Cerebellar nuclear complex (tissue), 1 donor: ENCODE data around the gene NOL4L.

ENCODE experiments used
- DNase-seq, 2 experiments: peaks; one replicate each; lab custom pipeline; 2025; lab: John Stamatoyannopoulos, UW

NOL4L gene

GRCh38 chr20:32576560-32576959 lies 8.6 kb downstream of the NOL4L start:
- DNase-seq = no peak

DNA sequence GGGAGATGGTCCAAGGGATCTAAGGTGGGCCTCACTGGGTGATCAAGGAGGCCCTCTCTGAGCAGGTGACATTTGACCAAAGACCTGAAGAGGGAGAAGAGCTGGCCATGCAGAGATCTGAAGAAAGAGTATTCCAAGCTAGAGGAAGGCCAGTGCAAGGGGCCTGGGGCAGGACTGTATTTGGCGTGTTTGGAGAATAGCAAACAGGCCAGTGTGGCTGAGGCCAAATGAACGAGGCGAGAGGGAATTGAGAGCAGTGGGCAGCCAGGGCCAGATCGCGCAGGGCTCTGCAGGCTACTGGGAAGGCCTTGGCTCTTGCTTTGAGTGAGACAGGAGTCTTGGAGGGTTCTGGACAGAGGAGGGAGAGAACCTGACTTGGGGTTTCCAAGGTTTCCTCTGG lies 9.3 kb downstream of the NOL4L start:
- no peak for DNase-seq

DNA sequence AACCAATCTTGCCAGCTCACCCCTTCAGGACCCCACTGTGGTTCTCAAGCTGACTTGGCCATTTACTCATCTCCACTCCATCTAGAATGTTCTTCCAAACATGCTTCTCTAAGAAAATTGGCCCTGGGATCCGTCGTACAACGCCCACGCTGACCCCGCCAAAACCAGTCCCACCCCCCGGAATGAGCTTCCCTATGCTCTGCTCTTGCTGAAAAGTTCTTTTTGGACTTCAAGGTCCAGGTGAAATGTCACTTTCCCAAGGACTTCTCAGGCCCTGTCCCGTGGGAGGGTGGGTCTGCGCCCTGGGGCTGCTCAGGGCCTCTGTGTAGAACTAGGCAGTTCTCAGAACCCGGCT lies 9.9 kb downstream of the NOL4L start:
- no peak for DNase-seq

GRCh38 chr20:32574296-32575226 lies 10.6 kb downstream of the NOL4L start:
- no peak for DNase-seq

DNA sequence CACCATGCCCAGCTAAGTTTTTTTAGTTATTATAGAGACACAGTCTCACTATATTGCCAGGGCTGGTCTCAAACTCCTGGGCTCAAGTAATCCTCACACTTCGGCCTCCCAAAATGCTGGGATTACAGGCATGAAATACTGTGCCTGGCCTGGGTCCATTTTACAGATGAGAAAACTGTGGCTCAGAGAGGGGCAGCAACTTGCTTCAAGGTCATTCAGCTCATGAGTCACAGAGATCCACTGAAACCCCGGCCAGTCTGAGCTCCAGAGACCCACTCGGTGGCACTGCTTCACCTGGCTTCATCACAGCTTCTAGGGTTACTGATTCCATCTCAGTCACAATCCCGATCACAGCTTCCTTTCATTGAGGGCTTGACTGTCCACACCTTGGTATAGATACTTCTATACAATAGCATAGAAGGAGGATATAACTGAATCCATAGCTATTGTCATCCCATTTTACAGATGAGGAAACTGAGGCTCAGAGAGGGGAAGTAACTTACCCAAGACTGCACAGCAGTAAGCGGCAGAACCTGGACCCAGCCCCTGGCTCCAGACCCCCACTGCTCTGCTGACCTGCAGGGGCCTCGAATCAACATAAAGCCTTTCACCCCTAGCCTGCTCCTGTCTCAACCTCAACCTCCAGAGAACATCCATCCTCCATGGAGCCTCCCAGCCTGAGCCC lies 11.8 kb downstream of the NOL4L start:
- DNase-seq = no peak

DNA sequence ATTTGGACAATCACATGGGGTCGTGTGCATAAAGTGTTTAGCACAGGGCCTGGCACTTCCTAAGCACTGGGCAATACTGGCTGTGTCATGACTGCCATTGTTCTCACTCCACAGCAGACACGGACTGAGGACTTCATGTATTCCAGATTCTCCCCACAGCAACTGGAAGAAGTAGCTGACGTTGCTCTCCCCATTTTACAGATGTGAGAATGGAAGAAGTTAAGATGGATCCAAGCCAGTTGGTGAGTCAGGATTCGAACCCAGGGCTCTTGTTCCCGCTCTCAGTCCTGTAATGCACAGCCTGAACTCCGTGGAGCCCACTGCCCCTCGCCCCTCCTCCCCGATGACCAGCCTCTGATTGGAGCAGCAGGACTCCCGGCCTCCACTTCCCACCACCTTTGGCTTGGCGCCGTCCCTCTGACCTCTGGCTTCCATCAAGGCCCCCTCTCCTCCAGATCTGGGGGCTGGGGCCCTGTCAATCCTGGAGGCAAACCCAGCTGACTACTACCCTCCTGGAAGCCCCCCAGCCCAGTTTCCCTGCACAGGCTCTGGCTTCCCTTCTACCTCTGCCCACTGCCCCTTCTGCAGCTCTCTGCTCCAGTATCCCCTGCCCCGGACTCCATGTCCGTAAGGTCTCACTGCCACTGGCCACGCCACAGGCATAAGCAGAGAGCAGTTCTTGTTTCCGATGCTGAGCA lies 12.7 kb downstream of the NOL4L start:
- DNase-seq = no peak

GRCh38 chr20:32571566-32571965 lies 13.6 kb downstream of the NOL4L start:
- DNase-seq = no peak

DNA sequence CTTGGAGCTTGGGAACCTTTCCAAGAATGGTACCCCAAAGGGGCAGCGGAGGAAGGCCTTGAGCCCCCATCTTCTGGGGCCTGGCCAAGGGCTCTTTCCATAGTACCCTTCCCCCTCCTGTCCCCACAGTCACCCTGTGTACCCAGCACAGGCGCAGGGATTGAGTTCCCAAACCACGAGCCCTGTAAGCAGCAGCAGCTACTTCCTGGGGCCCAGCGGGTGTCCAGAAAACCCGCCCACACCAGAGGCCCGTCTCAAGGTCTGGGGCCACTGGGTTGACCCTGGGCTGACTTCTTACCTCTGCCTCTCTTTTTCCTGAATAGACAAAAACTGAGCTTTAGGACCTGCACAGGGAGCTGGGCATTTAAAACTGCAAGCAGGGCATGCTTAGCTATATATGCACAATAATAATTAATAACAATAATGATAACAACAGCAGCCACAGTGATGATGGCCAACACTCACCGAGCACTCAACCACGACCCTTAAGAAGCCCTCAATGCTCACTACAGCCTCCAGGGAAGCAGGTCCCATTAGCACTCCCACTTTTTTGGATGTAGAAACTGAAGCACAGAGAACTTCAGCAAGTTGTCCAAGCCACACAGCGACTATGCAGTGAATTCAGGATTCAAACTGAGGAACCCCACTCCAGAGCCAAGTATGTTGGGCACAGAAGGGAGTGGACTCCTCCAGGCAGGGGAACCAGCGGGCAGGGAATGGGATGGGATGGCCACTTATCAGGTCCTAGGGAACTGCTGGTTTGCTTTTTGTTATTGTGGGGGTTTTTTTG lies 14.5 kb downstream of the NOL4L start:
- DNase-seq = no peak

- no peak for DNase-seq
Measured at GRCh38 chr20:32569380-32570305, 15.5 kb downstream of the NOL4L start.

DNA sequence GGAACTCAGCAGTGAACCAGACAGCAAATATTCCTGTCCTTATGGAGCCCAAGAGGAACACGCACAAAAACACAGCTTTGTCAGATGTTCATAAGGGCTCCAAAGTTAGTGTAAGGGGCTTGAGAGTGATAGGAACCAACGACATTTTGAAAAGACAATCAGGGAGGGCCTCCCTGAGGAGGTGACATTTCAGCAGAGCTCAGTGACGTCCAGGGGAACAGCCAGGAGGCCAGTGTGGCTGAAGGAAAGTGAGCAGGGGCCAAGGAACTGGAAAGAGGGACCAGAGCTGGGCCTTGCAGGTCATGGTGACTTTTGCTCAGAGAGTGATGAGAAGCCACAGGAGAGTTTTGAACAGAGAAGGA lies 16.1 kb downstream of the NOL4L start:
- DNase-seq = no peak

DNA sequence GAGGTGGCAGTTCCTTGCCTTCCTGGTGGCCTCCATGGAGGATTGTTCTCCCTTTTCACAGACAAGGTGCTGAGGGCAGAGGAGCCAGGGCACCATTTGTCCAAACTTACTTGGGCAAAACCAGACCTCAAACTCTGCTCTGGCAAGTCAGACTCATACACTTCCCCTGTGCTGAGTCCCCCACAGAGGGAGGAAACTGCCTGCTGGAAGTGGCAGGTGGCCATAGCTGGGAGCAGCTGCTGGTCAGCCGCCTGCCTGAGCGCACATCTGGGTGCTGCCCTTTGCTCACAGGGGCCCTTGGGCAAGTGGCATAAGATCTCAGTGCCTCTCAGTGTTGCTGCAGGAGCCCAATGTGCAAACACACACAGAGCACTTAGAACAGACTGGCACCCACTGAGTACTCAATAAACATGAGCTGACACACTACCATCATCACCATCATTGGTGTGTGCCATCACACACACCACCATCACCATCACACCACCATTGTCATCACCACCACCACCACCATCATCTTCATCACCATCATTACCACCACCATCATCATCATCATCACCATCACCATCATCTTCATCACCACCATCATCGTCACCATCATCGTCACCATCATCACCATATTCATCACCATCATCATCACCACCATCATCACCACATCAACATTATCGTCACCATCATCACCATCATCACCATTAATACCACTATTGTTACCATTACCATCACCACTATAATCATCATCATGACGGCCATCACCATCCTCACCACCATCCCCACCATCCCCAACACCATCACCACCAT lies 17.6 kb downstream of the NOL4L start:
- DNase-seq = no peak

DNA sequence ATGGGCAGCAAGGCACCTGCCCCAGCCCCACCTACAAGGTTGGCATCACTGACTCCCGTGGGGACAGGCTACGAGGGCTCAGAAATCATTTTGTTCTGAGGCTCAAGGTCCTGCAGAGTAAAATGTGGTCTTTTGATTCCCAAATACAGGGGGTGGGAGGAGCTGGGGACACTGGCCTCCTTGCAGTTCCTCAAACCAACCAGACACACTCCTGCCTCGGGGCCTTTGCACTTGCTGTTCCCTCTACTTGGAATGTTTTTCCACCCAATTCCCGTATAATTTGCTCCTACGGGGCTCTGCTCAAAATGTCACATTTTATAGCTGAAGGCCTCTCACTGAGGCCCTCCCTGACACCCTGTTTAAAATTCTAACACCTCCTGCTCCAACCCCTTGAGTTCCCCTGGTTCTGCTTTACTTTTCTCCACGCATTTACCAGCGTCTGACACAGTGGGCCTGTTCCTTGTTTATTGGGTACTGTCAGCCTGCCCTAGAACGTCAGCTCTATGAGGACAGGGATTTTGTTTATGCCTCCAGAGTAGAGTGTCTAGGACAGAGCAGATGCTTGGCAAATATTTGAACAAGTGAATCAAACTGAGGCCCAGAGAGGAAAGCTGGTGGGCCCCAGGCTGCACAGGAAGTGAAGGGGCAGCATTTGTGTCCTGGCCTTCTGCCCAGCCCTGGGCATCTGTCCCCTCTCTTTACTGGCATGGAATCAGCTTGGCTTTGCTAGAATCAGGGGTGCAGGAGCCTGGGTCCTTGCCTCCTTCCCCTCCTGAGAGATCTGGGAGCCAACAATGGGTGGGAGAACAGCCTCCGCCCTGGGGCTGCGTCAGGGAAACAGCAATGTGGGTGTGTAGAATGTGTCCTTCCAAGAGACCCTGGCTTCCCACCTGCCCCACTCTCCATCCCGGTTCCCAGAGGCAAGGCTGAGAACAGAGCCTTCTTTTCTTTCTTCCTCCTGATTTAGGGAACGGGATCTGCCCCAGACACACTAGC lies 18.5 kb downstream of the NOL4L start:
- DNase-seq = no peak

GRCh38 chr20:32565735-32566032 lies 19.4 kb downstream of the NOL4L start:
- no peak for DNase-seq

GRCh38 chr20:32564921-32565734 lies 20.0 kb downstream of the NOL4L start:
- no peak for DNase-seq

DNA sequence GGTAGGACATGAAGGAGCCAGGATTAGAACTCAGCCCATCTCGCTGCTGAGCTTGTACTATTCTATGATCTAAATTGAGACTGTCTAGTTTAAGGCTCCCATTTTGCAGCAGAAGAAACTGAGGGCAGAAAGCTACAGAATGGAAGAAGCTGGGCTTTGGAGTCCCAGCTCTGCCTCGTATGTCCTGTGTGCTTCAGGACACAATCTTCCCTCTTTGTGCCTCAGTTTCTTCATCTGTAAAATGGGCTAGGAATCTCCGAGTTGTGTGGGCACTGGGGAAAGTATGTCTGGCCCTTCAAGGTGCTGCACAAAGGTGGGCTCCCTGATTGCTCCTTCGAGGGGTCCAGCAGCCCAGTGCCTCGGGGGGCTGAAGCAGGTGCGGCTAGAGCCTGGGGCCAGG lies 20.7 kb downstream of the NOL4L start:
- DNase-seq = no peak

- DNase-seq = no peak
Measured at GRCh38 chr20:32563311-32564272, 21.5 kb downstream of the NOL4L start.

DNA sequence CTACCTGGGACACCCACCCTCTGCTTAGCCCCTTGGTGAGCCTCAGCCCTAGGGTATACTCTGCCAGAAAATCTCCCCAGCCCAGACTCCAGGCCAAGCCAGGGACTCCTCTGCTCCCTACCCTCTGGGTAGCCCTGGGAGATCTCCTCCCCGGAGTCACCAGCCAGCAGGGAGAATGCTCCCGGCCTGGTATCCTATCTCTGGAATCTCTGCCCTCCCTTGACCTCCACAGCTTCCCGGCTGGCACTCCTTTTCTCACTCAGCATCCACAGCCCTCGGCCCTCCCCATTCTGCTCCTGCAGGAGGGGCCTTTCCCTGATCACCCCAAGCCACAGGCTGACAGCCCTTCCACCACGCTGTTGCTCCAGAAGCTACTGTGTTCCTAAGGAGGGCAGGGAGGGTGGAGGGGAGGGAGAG lies 22.6 kb downstream of the NOL4L start:
- DNase-seq = no peak
